NCI-H510A treated with DMSO at 0.1 percent for 48 hours (cell line): ENCODE results near the gene UNC119B.

Experiments used
- DNase-seq: peaks from one replicate; lab custom pipeline; 2025; lab: John Stamatoyannopoulos, UW

The UNC119B gene

DNA sequence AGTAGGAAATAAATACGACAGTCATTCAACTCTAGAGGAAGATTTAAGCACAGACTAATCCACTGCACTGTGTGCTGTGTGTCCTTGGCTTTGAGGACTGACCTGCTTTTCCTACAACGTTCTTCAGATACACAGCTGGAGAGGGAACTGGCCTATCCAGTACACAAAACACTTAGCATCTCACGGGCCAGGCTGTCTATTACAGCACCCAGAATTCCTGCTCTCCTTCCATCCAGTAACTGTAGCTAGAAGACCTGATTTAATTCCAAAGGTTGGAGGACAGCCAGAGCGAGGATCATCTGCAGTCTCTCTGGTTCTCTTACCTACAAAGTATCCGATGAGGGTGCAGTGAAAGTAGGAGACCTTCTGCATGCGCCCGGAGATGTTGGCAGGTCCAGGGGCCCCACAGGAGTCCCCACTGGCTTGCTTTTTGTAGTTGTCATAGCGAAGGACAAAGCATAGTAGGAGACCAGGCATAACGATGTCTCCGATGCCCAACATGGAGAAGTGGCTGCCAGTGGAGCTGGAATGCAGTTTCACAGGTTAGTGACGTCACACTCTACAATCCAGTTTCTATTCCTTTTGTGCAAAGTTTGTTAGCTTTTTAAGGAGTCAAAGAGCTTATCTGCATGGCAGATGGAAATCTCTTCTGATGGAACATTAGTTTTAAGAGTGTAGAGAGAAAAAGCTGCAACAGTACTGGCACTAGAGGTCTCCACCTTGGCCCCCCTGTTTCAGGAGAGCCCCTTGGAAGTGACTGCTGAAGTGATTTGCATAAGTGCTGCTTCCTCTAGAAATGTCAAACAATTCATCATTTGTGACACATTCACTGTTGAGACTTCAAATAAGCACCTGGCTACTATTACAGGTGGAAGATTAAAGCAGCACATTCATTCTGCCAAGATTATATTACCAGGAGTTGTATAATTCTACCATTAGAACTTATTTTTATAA is 57.1 kb downstream of the UNC119B start:
- DNase-seq = peak; percentile 72

DNA sequence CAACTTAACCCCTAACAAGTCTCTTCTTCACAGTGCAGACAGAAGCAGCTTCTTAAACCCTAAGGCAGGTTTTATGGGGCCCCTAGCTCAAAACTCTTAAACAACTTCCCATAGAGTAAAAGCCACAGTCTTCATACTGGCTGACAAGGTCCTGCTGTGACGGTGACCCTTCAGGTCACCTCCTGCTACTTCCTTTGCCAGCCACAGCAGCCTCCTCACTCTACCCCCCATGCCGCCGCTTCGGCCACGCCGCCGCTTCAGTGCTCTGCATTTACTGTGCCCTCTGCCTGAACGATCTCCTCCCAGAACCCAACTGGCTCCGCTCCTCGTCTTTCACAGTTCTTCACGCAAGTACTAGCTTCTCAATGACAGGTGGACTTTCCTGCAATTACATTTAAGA is 60.8 kb downstream of the UNC119B start:
- no peak for DNase-seq
